HEK293 (cell line): ENCODE results near the gene AGAP1.

Source experiments
- CTCF ChIA-PET: fragments of 350-600 bp; formaldehyde crosslinking; extraction: SDS; loops from one replicate; lab custom pipeline; 2021; ENCODE audit warnings: antibody characterized with exemption; lab: Yijun Ruan, JAX
- POLR2A ChIA-PET: fragments of 300-600 bp; formaldehyde crosslinking; extraction: SDS; loops from one replicate; lab custom pipeline; 2020; ENCODE audit warnings: antibody characterized with exemption, inconsistent platforms; lab: Yijun Ruan, JAX
- H3K27ac ChIP-seq: fragments of 200-500 bp; sonication (Bioruptor generic); 2 replicates; pipeline ENCODE4 v1.5.1; 2014; ENCODE audit warnings: low read depth, low read length, control low read depth, inconsistent platforms; ENCODE audit errors: extremely low read depth
- H3K36me3 ChIP-seq, 2 experiments: fragments of 200-500 bp in 1 of 2; sonication (Bioruptor generic) in 1 of 2; 1 replicate in 1 of 2; 2 replicates in 1 of 2; pipeline ENCODE4 v1.5.1; 2014 to 2017; ENCODE audit warnings: inconsistent platforms in 2 of 2, low read length in 2 of 2; ENCODE audit not compliant: control insufficient read depth in 2 of 2, insufficient read depth in 1 of 2
- H3K4me1 ChIP-seq: fragments of 200-500 bp; sonication (Bioruptor generic); 2 replicates; pipeline ENCODE4 v1.5.1; 2014; ENCODE audit warnings: mild to moderate bottlenecking, low read length, inconsistent platforms; ENCODE audit not compliant: control insufficient read depth, insufficient read depth
- H3K4me3 ChIP-seq: 2 replicates; pipeline ENCODE4 v1.5.1; 2011; ENCODE audit warnings: low read depth, mild to moderate bottlenecking, control low read depth, low read length, moderate library complexity
- H3K9me3 ChIP-seq: fragments of 200-500 bp; sonication (Bioruptor generic); 2 replicates; pipeline ENCODE4 v1.5.1; 2014; ENCODE audit warnings: low read depth, low read length, inconsistent platforms; ENCODE audit not compliant: control insufficient read depth, insufficient read depth
- GLI4 ChIP-seq: fragments of 450-650 bp; formaldehyde crosslinking; IDR thresholded peaks from 2 replicates; pipeline ENCODE4 v1.5.1; 2016; ENCODE audit warnings: missing biosample characterization, missing genetic modification characterization
- GLIS2 ChIP-seq: fragments of 450-650 bp; formaldehyde crosslinking; IDR thresholded peaks from 2 replicates; pipeline ENCODE4 v1.5.1; 2016; ENCODE audit warnings: missing biosample characterization, missing genetic modification characterization
- PRDM10 ChIP-seq: fragments of 450-650 bp; formaldehyde crosslinking; IDR thresholded peaks from 2 replicates; pipeline ENCODE4 v1.5.1; 2016; ENCODE audit warnings: missing biosample characterization, missing genetic modification characterization
- TSHZ1 ChIP-seq: fragments of 450-650 bp; formaldehyde crosslinking; IDR thresholded peaks from 2 replicates; pipeline ENCODE4 v1.5.1; 2016; ENCODE audit warnings: missing biosample characterization, missing genetic modification characterization, borderline replicate concordance
- WT1 ChIP-seq: fragments of 450-650 bp; formaldehyde crosslinking; IDR thresholded peaks from 2 replicates; pipeline ENCODE4 v1.5.1; 2016; ENCODE audit warnings: missing biosample characterization, missing genetic modification characterization
- ZBTB1 ChIP-seq: fragments of 450-650 bp; formaldehyde crosslinking; IDR thresholded peaks from 2 replicates; pipeline ENCODE4 v1.5.1; 2016; ENCODE audit warnings: missing biosample characterization, missing genetic modification characterization
- ZBTB44 ChIP-seq: fragments of 450-650 bp; IDR thresholded peaks from 2 replicates; pipeline ENCODE4 v1.5.1; 2018; ENCODE audit warnings: missing biosample characterization, mild to moderate bottlenecking, missing genetic modification characterization
- ZBTB6 ChIP-seq: fragments of 450-650 bp; formaldehyde crosslinking; IDR thresholded peaks from 2 replicates; pipeline ENCODE4 v1.5.1; 2017; ENCODE audit warnings: missing biosample characterization, missing genetic modification characterization
- ZFHX2 ChIP-seq: fragments of 450-650 bp; formaldehyde crosslinking; conservative IDR thresholded peaks from 2 replicates; pipeline ENCODE4 v1.5.1; 2016; ENCODE audit warnings: missing biosample characterization, missing genetic modification characterization
- ZFP37 ChIP-seq: fragments of 450-650 bp; formaldehyde crosslinking; IDR thresholded peaks from 2 replicates; pipeline ENCODE4 v1.5.1; 2016; ENCODE audit warnings: missing biosample characterization, missing genetic modification characterization
- ZNF148 ChIP-seq: fragments of 450-650 bp; formaldehyde crosslinking; IDR thresholded peaks from 2 replicates; pipeline ENCODE4 v1.5.0; 2017; ENCODE audit warnings: missing biosample characterization, missing genetic modification characterization, borderline replicate concordance
- ZNF19 ChIP-seq: fragments of 450-650 bp; formaldehyde crosslinking; IDR thresholded peaks from 2 replicates; pipeline ENCODE4; 2016; ENCODE audit warnings: missing biosample characterization, missing genetic modification characterization, low read depth
- ZNF280D ChIP-seq: fragments of 450-650 bp; formaldehyde crosslinking; IDR thresholded peaks from 2 replicates; pipeline ENCODE4 v1.5.1; 2016; ENCODE audit warnings: missing biosample characterization, missing genetic modification characterization
- ZNF449 ChIP-seq: fragments of 450-650 bp; formaldehyde crosslinking; IDR thresholded peaks from 2 replicates; pipeline ENCODE4 v1.5.1; 2017; ENCODE audit warnings: missing biosample characterization, mild to moderate bottlenecking, missing genetic modification characterization, moderate library complexity
- ZNF521 ChIP-seq: fragments of 450-650 bp; formaldehyde crosslinking; IDR thresholded peaks from 2 replicates; pipeline ENCODE4 v1.5.1; 2017; ENCODE audit warnings: missing biosample characterization, mild to moderate bottlenecking, missing genetic modification characterization
- ZNF548 ChIP-seq: fragments of 450-650 bp; formaldehyde crosslinking; IDR thresholded peaks from 2 replicates; pipeline ENCODE4 v1.5.1; 2016; ENCODE audit warnings: missing biosample characterization, missing genetic modification characterization
- ZNF596 ChIP-seq: fragments of 450-650 bp; IDR thresholded peaks from 2 replicates; pipeline ENCODE4 v1.5.0; 2018; ENCODE audit warnings: missing biosample characterization, mild to moderate bottlenecking, missing genetic modification characterization, moderate library complexity
- ZNF785 ChIP-seq: fragments of 450-650 bp; formaldehyde crosslinking; IDR thresholded peaks from 2 replicates; pipeline ENCODE4 v1.5.1; 2016; ENCODE audit warnings: missing biosample characterization, missing genetic modification characterization

AGAP1 gene

GRCh38 chr2:235848055-235848454, 354.2 kb downstream of the AGAP1 start:
- CTCF ChIA-PET: no interaction called here
- Histone ChIP-seq H3K4me1 (no peaks in the 10 kb centered on the region), H3K9me3 (no peaks in the 10 kb centered on the region), H3K4me3 (no peak overlapping the region), H3K27ac (no peak overlapping the region), H3K36me3 (no peaks in the 10 kb centered on the region)
- POLR2A ChIA-PET: no interaction called here
- TF ChIP-seq ZNF449 (tag by site-specific recombination) (no peak), ZNF521 (tag by site-specific recombination) (no peak), ZFHX2 (tag by site-specific recombination) (no peak), ZBTB1 (tag by site-specific recombination) (no peak), ZNF19 (tag by site-specific recombination) (no peak), ZBTB6 (no peak), ZFP37 (tag by site-specific recombination) (no peak), ZNF785 (no peak), WT1 (tag by site-specific recombination) (no peak), TSHZ1 (no peak), ZNF548 (tag by site-specific recombination) (no peak)

- CTCF ChIA-PET: no interaction called here
- Histone ChIP-seq H3K4me3 (no peak overlapping the region), H3K9me3 (no peaks in the 10 kb centered on the region), H3K36me3 (no peaks in the 10 kb centered on the region), H3K27ac (no peak overlapping the region), H3K4me1 (no peaks in the 10 kb centered on the region)
- POLR2A ChIA-PET: no interaction called here
- TF ChIP-seq ZNF280D (tag by site-specific recombination): no peak
- no peak for TF ChIP-seq GLI4 (tag by site-specific recombination)
- TF ChIP-seq ZNF521 (tag by site-specific recombination): no peak
- no peak for TF ChIP-seq PRDM10 (tag by site-specific recombination)
- TF ChIP-seq ZBTB44 (tag by site-specific recombination): no peak
- TF ChIP-seq WT1 (tag by site-specific recombination): no peak
- no peak for TF ChIP-seq ZNF596
- TF ChIP-seq ZNF148 (tag by site-specific recombination): no peak
- TF ChIP-seq GLIS2: no peak
Measured at GRCh38 chr2:235848946-235849345, 355.1 kb downstream of the AGAP1 start.
